Mesangial cell (primary cell): ENCODE measurements around the gene CLHC1. TPM values are rescaled to one million over a fixed set of nuclear protein-coding genes. Genes with fewer than 3 reads are reported as not detected.

Source experiments
- total RNA-seq: library from RNA; depleted of rRNA; stranded (reverse); fragments of >200 nt; gene quantifications from 2 replicates; pipeline ENCODE4 v1.2.3, GENCODE V29; 2015

CLHC1 gene
- total RNA-seq, result 1.5 and 2.2 TPM in 2 replicates

GRCh38 chr2:55232084-55232862 is at the start of gene CLHC1, which contains the start of gene RPS27A:
TSS of gene CLHC1 (minus strand) at chr2:55232293. CDS start at chr2:55222411, 9,882 bp downstream.
TSS of gene RPS27A (plus strand) at chr2:55232688. CDS start at chr2:55232825, 137 bp downstream.

GRCh38 chr2:55268907-55269644 is 37.0 kb upstream of the CLHC1 start, which contains the start of gene MTIF2:
TSS of gene MTIF2 (minus strand) at chr2:55269231. CDS start at chr2:55263858, 5,373 bp downstream.

Other genes with a start within 250 kb of the CLHC1 start
- gene RTN4, start 181.8 kb downstream of the CLHC1 start, total RNA-seq, result 259 and 303 TPM in 2 replicates
- 581 and 766 TPM in 2 replicates for gene RPS27A, start 395 bp upstream of the CLHC1 start, total RNA-seq
- gene MTIF2, start 36.9 kb upstream of the CLHC1 start, total RNA-seq, result 14.8 and 18.9 TPM in 2 replicates
- gene CCDC88A, start 187.6 kb upstream of the CLHC1 start, total RNA-seq, result 21.0 and 37.0 TPM in 2 replicates